K562 (cell line): ENCODE measurements around the gene ACY1. TPM values are rescaled to one million over a fixed set of nuclear protein-coding genes. Genes with fewer than 3 reads are reported as not detected.
A peak's percentile ranks its signal among the peaks of the same experiment; 100 is the strongest.

Source experiments
- BRD9 ChIP-seq: fragments of 450-650 bp; IDR thresholded peaks from 2 replicates; pipeline ENCODE4 v1.6.1; 2018; ENCODE audit warnings: low read depth; ENCODE audit not compliant: partially characterized antibody
- DPF2 ChIP-seq: fragments of 450-650 bp; IDR thresholded peaks from 2 replicates; pipeline ENCODE4 v1.6.1; 2016
- FOXA1 ChIP-seq: fragments of 450-650 bp; IDR thresholded peaks from 2 replicates; pipeline ENCODE4 v1.6.1; 2016; ENCODE audit warnings: mild to moderate bottlenecking, borderline replicate concordance
- FOXK1 ChIP-seq: sonication (generic); formaldehyde crosslinking; IDR thresholded peaks from 2 replicates; pipeline ENCODE4 v1.8.0; 2022; ENCODE audit warnings: missing genetic modification reagents, mild to moderate bottlenecking, borderline replicate concordance
- FOXK2 ChIP-seq, 2 experiments: fragments of 450-650 bp; IDR thresholded peaks in 1 of 2; conservative IDR thresholded peaks in 1 of 2; 2 replicates each; pipeline ENCODE4 v1.6.1; 2016; ENCODE audit warnings: low read depth in 2 of 2, mild to moderate bottlenecking in 1 of 2
- HDAC6 ChIP-seq: IDR thresholded peaks from 2 replicates; pipeline ENCODE4 v1.6.1; 2012; ENCODE audit warnings: low read depth, mild to moderate bottlenecking, control low read depth, inconsistent platforms, low read length, moderate library complexity
- HMGXB4 ChIP-seq: sonication (generic); formaldehyde crosslinking; IDR thresholded peaks from 2 replicates; pipeline ENCODE4 v1.8.1; 2023; ENCODE audit warnings: mild to moderate bottlenecking, missing genetic modification reagents
- LARP7 ChIP-seq: fragments of 450-650 bp; IDR thresholded peaks from 2 replicates; pipeline ENCODE4 v1.6.1; 2016
- MECOM ChIP-seq: fragments of 250-450 bp; sonication (Bioruptor Pico); IDR thresholded peaks from 2 replicates; pipeline ENCODE4 v1.8.0; 2022; ENCODE audit warnings: inconsistent platforms
- MEF2D ChIP-seq: conservative IDR thresholded peaks from 2 replicates; pipeline ENCODE4 v1.6.1; 2016; ENCODE audit warnings: low read depth, missing genetic modification characterization, missing compliant biosample characterization
- NCOA2 ChIP-seq, 2 experiments: fragments of 450-650 bp; IDR thresholded peaks; 2 replicates each; pipeline ENCODE4 v1.6.1; 2018; ENCODE audit warnings: mild to moderate bottlenecking in 2 of 2, moderate library complexity in 1 of 2; ENCODE audit not compliant: partially characterized antibody in 2 of 2
- PHF8 ChIP-seq: fragments of 200-600 bp; sonication (generic); IDR thresholded peaks from 2 replicates; pipeline ENCODE4 v1.6.1; 2012; ENCODE audit warnings: mixed run types, mild to moderate bottlenecking, inconsistent platforms, low read length, moderate library complexity, borderline replicate concordance
- POLR3A ChIP-seq: IDR thresholded peaks from 2 replicates; pipeline ENCODE4 v1.6.1; 2011; ENCODE audit warnings: borderline replicate concordance, mild to moderate bottlenecking, moderate library complexity; ENCODE audit not compliant: insufficient read length, insufficient read depth; ENCODE audit errors: extremely low read depth
- POU5F1 ChIP-seq: fragments of 150-350 bp; IDR thresholded peaks from 2 replicates; pipeline ENCODE4 v1.6.1; 2014; ENCODE audit warnings: borderline replicate concordance, low read length, low read depth, mild to moderate bottlenecking; ENCODE audit not compliant: partially characterized antibody
- PURB ChIP-seq: sonication (generic); formaldehyde crosslinking; IDR thresholded peaks from 2 replicates; pipeline ENCODE4 v1.9.0; 2021; ENCODE audit warnings: low read depth, mild to moderate bottlenecking, missing genetic modification reagents
- RBM22 ChIP-seq: fragments of 200-400 bp; formaldehyde crosslinking; IDR thresholded peaks from 2 replicates; pipeline ENCODE4 v1.6.1; 2018; ENCODE audit warnings: low read length, low read depth; ENCODE audit not compliant: poor library complexity, severe bottlenecking
- SP2 ChIP-seq: IDR thresholded peaks from 2 replicates; pipeline ENCODE4 v1.6.1; 2011; ENCODE audit warnings: mild to moderate bottlenecking, low read depth, low read length, moderate library complexity; ENCODE audit not compliant: poor library complexity, severe bottlenecking; ENCODE audit errors: extremely low read depth
- TFAM ChIP-seq: fragments of 250-450 bp; sonication (Bioruptor Pico); conservative IDR thresholded peaks from 2 replicates; pipeline ENCODE4 v1.5.0; 2021; ENCODE audit warnings: mild to moderate bottlenecking, moderate library complexity
- ZBTB11 ChIP-seq, 3 experiments: fragments of 200-800 bp in 1 of 3; fragments of 250-450 bp in 1 of 3; fragments of 450-650 bp in 1 of 3; sonication (Bioruptor Pico) in 1 of 3; sonication (Bioruptor generic) in 1 of 3; formaldehyde crosslinking in 1 of 3; IDR thresholded peaks; 2 replicates each; pipeline versions ENCODE4 v1.6.1 to v1.8.0; 2016 to 2022; ENCODE audit warnings: mild to moderate bottlenecking in 2 of 3, missing genetic modification characterization in 2 of 3, missing compliant biosample characterization in 1 of 3, moderate library complexity in 1 of 3
- ZBTB17 ChIP-seq: fragments of 450-650 bp; formaldehyde crosslinking; IDR thresholded peaks from 2 replicates; pipeline ENCODE4 v1.4.0; 2020; ENCODE audit warnings: mild to moderate bottlenecking
- ZKSCAN3 ChIP-seq: fragments of 250-450 bp; sonication (Bioruptor Pico); IDR thresholded peaks from 2 replicates; pipeline ENCODE4 v1.4.0; 2020
- ZNF175 ChIP-seq: fragments of 200-800 bp; sonication (Bioruptor generic); IDR thresholded peaks from 2 replicates; pipeline ENCODE4 v1.6.1; 2016; ENCODE audit warnings: low read depth, mild to moderate bottlenecking, missing genetic modification characterization, missing compliant biosample characterization
- ZNF436 ChIP-seq: fragments of 250-450, 450-650 bp; sonication (Bioruptor Pico); formaldehyde crosslinking; IDR thresholded peaks from 2 replicates; pipeline ENCODE4 v1.7.0; 2020; ENCODE audit warnings: mild to moderate bottlenecking
- ZNF655 ChIP-seq: fragments of 250-450 bp; sonication (Bioruptor Pico); IDR thresholded peaks from 2 replicates; pipeline ENCODE4 v1.5.0; 2021
- polyA plus RNA-seq, 8 experiments: library from polyadenylated mRNA; depleted of rRNA in 4 of 8; stranded (reverse) in 5 of 8; unstranded in 3 of 8; fragments of >200 nt; fragmentation: Nextera tagmentation in 2 of 8; fragmentation: Illumina TruSeq in 1 of 8; extraction: Ambion mirVana in 2 of 8; extraction: Trizol in 1 of 8; gene quantifications; 2 replicates each; pipeline versions ENCODE4 v1.2.1 to v1.2.3, GENCODE V29; 2011 to 2014; ENCODE audit warnings: inconsistent platforms in 1 of 8, missing spikeins in 1 of 8
- total RNA-seq, 7 experiments: library from RNA; depleted of rRNA in 6 of 7; stranded (reverse); fragments of >200 nt in 6 of 7; fragmentation: Illumina TruSeq in 2 of 7; extraction: Trizol in 2 of 7; gene quantifications; 2 replicates each; pipeline versions ENCODE4 v1.2.1 to v1.2.3, GENCODE V29; 2011 to 2021; ENCODE audit warnings: low replicate concordance in 1 of 7

The ACY1 gene
- total and polyA plus RNA-seq, 9 of the 15 experiments (the other 6 are each of a cell fraction or from before 2014, with no cell fraction given): 70.7 to 195 (median 123) TPM

- TF ChIP-seq SP2: no peak
- TF ChIP-seq DPF2: no peak
- no peak for TF ChIP-seq FOXA1
- TF ChIP-seq POLR3A: no peak
- no peak for TF ChIP-seq HDAC6
- no peak for TF ChIP-seq LARP7
- no peak for TF ChIP-seq ZNF655 (CRISPR knock-in tag)
- no peak for TF ChIP-seq NCOA2 (IDR thresholded peaks at IDR 0.05; ENCODE audit: partially characterized antibody in 2 of 2)
- TF ChIP-seq TFAM: no peak
- no peak for TF ChIP-seq ZBTB17 (CRISPR knock-in tag)
- TF ChIP-seq PURB (CRISPR knock-in tag): no peak
- TF ChIP-seq RBM22: no peak
- TF ChIP-seq BRD9: no peak
- TF ChIP-seq ZBTB11 (CRISPR knock-in tag; IDR thresholded peaks at IDR 0.05): no peak
- TF ChIP-seq FOXK2 (conservative IDR thresholded peaks at IDR 0.05 in 1 of 2, IDR thresholded peaks at IDR 0.05 in 1 of 2; ENCODE audit: low read depth in 2 of 2): no peak
- TF ChIP-seq ZKSCAN3 (CRISPR knock-in tag): no peak
- TF ChIP-seq ZNF175 (CRISPR knock-in tag): no peak
- TF ChIP-seq ZNF436 (CRISPR knock-in tag): no peak
- TF ChIP-seq MEF2D (tag): peak; percentile 77
- TF ChIP-seq HMGXB4 (CRISPR knock-in tag): no peak
- 0 out of 2 replicates have a peak, but pooled peaks have one; percentile 10 for TF ChIP-seq PHF8
- no peak for TF ChIP-seq MECOM (CRISPR knock-in tag)
- TF ChIP-seq POU5F1: no peak
- no peak for TF ChIP-seq FOXK1 (CRISPR knock-in tag)
Measured at GRCh38 chr3:52005571-52005986, 22.2 kb downstream of the ACY1 start (continued).
